SH-SY5Y (cell line): ENCODE data around the gene SLC43A1.

ENCODE experiments used
- GATA2 ChIP-seq: IDR thresholded peaks from 2 replicates; pipeline ENCODE4 v1.6.1; 2011; ENCODE audit warnings: mild to moderate bottlenecking, low read depth, low read length
- GATA3 ChIP-seq: IDR thresholded peaks from 2 replicates; pipeline ENCODE4 v1.6.1; 2011; ENCODE audit warnings: low read depth, mild to moderate bottlenecking, low read length, moderate library complexity

DNA sequence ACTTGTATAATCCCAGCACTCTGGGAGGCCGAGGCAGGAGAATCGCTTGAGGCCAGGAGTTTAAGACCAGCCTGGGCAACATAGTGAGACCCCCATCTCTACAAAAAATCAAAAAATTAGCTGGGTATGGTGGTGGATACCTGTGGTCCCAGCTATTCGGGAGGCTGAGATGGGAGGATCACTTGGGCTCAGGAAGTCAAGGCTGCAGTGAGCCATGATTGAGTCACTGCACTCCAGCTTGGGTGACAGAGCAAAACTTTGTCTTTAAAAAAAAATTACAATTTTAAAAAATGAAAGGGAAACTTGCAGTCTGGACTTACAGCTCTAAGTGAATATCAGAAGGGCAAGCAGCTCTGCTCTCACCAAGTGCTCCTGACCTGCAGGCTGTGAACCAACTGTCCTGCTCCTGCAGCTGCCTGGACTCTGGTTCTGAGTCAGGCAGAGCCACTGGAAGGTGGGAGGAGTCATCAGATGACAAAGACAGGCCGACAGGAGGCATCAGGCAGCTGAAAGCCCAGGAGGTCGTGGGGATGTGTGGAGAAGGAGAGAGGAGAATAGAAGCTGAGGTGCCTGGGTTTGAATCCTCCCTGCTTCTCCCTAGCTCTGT, 31.5 kb upstream of the SLC43A1 start:
- TF ChIP-seq GATA2 = no peak
- TF ChIP-seq GATA3 = no peak
